Measurements from ENCODE around the gene SPINK5.

SPINK5 gene

DNA sequence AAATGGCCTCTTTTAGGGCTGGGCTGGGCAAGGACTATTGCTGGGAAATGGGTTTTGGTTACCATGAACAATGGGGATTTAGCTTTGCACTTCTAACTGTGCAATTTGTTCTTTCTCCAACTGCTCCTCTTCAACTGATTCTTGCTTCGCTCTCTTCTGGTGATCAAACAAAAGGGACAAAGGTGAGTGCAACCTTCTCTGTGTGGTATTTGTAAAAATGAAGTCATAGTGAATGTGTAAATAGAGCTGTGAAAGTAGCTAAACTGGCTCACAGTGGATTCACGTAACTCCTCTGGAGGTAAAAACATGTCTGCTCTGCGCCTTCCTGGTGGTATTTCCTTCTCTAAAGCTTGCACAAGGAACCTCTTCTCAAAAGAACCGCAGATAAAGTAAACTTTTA lies 83.6 kb downstream of the SPINK5 start:
- no peak for DNase-seq
- H3K4me3 ChIP-seq (ENCODE audit: low read depth, low read length): no peak overlapping the region
- no peaks in the 10 kb centered on the region for H3K27me3 ChIP-seq (replicated peaks)
- H3K27ac ChIP-seq: no peak overlapping the region
- H3K36me3 ChIP-seq (replicated peaks): no peaks in the 10 kb centered on the region
- in situ Hi-C loops (cut with HindIII; ENCODE audit: low pct_ligation_motif_present, low sequenced_read_pairs): no loop called here
- TF ChIP-seq, protein P1, sequence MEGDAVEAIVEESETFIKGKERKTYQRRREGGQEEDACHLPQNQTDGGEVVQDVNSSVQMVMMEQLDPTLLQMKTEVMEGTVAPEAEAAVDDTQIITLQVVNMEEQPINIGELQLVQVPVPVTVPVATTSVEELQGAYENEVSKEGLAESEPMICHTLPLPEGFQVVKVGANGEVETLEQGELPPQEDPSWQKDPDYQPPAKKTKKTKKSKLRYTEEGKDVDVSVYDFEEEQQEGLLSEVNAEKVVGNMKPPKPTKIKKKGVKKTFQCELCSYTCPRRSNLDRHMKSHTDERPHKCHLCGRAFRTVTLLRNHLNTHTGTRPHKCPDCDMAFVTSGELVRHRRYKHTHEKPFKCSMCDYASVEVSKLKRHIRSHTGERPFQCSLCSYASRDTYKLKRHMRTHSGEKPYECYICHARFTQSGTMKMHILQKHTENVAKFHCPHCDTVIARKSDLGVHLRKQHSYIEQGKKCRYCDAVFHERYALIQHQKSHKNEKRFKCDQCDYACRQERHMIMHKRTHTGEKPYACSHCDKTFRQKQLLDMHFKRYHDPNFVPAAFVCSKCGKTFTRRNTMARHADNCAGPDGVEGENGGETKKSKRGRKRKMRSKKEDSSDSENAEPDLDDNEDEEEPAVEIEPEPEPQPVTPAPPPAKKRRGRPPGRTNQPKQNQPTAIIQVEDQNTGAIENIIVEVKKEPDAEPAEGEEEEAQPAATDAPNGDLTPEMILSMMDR (IDR thresholded peaks at IDR 0.05; ENCODE audit: low read depth, low read length, missing control alignments): no peak

DNA sequence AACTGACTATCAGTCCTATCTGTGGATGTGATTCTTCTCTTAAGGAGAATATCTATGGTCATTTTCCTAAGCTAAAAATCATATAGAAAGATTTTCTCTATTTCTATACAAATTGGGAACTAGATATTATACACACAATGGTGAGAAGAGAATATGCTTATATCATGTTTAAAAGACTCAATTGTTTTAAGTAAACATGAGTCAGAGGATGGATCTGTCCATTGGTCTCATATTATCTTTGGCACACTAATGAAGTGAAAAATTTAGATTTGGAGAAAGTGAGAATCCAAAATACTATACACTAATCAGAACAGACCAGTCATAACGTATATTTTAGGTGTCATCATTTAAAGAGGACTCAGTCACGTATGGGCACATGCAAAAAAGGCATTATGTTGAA lies 88.1 kb downstream of the SPINK5 start:
- Histone ChIP-seq H3K4me3 (ENCODE audit: low read depth, low read length) (no peak overlapping the region), H3K27me3 (replicated peaks) (no peaks in the 10 kb centered on the region), H3K27ac (no peak overlapping the region), H3K36me3 (replicated peaks) (no peaks in the 10 kb centered on the region)
- TF ChIP-seq, protein P1 (IDR thresholded peaks at IDR 0.05; ENCODE audit: low read depth, low read length, missing control alignments): no peak
- in situ Hi-C loops (cut with HindIII; ENCODE audit: low pct_ligation_motif_present, low sequenced_read_pairs): no loop called here
- DNase-seq: no peak

DNA sequence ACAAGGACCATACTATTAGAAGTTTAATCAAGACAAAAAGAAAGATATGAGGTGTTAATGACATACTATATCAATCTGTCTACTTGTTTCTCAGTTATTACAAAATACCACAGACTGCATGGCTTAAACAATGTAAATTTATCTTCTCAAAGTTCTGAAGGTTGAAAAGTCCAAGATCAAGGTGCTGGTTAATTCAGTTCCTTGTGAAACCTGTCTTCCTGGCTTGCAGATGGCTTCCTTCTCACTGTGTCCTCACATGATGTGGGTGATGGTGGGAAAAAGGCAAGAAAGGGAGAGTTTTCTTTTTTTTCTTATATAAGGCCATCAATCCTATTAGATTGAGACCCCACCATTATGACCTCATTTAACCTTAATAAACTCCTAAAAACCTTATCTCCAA lies 89.0 kb downstream of the SPINK5 start:
- TF ChIP-seq, protein P1 (IDR thresholded peaks at IDR 0.05; ENCODE audit: low read depth, low read length, missing control alignments): no peak
- in situ Hi-C loops (cut with HindIII; ENCODE audit: low pct_ligation_motif_present, low sequenced_read_pairs): no loop called here

DNA sequence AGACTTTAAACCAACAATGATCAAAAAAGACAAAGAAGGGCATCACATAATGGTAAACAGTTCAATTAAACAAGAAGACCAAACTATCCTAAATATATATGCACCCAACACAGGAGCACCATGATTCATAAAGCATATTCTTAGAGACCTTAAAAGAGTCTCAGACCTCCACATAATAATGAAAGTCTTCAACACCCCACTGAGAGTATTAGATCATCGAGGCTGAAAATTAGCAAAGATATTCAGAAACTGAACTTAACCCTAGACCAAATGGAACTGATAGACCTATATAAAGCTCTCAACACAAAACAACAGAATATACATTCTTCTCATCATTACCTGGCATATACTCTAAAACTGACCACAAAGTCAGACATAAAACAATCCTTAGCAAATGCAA lies 92.8 kb downstream of the SPINK5 start:
- H3K27me3 ChIP-seq (replicated peaks): no peaks in the 10 kb centered on the region
- in situ Hi-C loops (cut with HindIII; ENCODE audit: low pct_ligation_motif_present, low sequenced_read_pairs): no loop called here
- no peak for DNase-seq
- H3K4me3 ChIP-seq (ENCODE audit: low read depth, low read length): no peak overlapping the region
- TF ChIP-seq, protein P1 (IDR thresholded peaks at IDR 0.05; ENCODE audit: low read depth, low read length, missing control alignments): no peak
- no peaks in the 10 kb centered on the region for H3K36me3 ChIP-seq (replicated peaks)
- H3K27ac ChIP-seq: no peak overlapping the region

More for the DNA sequence above, 89.0 kb downstream of the SPINK5 start:
- no peaks in the 10 kb centered on the region for H3K36me3 ChIP-seq (replicated peaks)
- H3K27ac ChIP-seq: no peak overlapping the region
- no peak for DNase-seq
- no peak overlapping the region for H3K4me3 ChIP-seq (ENCODE audit: low read depth, low read length)
- no peaks in the 10 kb centered on the region for H3K27me3 ChIP-seq (replicated peaks)

DNA sequence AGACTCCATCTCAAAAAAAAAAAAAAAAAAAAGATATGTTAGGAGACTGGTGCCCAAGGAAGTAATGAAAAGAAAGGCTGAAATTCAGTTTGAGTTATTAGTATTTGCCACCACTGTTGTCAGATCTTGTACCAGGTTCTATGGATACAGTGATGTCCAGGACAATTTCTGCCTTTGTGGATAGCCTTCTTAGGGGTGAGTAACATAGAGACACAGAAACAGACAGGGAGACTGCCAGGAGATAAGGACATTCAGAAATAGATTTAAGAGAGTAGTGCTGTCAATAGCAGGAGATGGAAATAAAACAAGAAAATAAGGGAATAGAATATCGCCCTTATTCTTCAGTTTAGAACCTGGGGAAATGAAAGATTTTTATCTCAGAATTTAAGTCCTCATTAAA lies 98.3 kb downstream of the SPINK5 start:
- Histone ChIP-seq H3K27me3 (replicated peaks) (no peaks in the 10 kb centered on the region), H3K4me3 (ENCODE audit: low read depth, low read length) (no peak overlapping the region), H3K36me3 (replicated peaks) (no peaks in the 10 kb centered on the region), H3K27ac (no peak overlapping the region)
- TF ChIP-seq, protein P1 (IDR thresholded peaks at IDR 0.05; ENCODE audit: low read depth, low read length, missing control alignments): no peak
- in situ Hi-C loops (cut with HindIII; ENCODE audit: low pct_ligation_motif_present, low sequenced_read_pairs): no loop called here
- DNase-seq: no peak

DNA sequence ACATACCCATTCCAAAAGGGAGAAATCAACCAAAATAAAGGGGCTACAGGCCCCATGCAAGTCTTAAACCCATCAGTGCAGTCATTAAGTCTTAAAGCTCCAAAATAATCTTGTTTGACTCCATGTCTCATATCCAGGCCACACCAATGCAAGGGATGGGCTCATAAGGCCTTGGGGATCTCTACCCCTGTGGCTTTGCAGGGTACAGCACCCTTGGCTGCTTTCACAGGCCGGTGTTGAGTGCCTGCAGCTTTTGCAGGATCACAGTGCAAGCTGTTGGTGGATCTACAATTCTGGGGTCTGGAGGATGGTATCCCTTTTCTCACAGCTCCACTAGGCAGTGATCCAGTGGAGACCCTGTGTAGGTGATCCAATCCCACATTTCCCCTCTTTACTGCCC lies 99.6 kb downstream of the SPINK5 start:
- in situ Hi-C loops (cut with HindIII; ENCODE audit: low pct_ligation_motif_present, low sequenced_read_pairs): no loop called here
- Histone ChIP-seq H3K4me3 (ENCODE audit: low read depth, low read length) (no peak overlapping the region), H3K27ac (no peak overlapping the region), H3K27me3 (replicated peaks) (no peaks in the 10 kb centered on the region), H3K36me3 (replicated peaks) (no peaks in the 10 kb centered on the region)
- DNase-seq: no peak
- TF ChIP-seq, protein P1 (IDR thresholded peaks at IDR 0.05; ENCODE audit: low read depth, low read length, missing control alignments): no peak
